Suppressor macrophage treated with lipopolysaccharide for 1 hour (primary cell): ENCODE measurements around the gene SREK1IP1.
A peak's percentile ranks its signal among the peaks of the same experiment; 100 is the strongest.
"Not testable (repeated sequence)": the region's sequence is repeated elsewhere in the genome, so short reads cannot be mapped to it uniquely, and the experiment has no call there.

Experiments
- DNase-seq, 3 donors: peaks; one replicate each; pipeline ENCODE4 v3.0.0-alpha.2; 2020 to 2022

The SREK1IP1 gene

DNA sequence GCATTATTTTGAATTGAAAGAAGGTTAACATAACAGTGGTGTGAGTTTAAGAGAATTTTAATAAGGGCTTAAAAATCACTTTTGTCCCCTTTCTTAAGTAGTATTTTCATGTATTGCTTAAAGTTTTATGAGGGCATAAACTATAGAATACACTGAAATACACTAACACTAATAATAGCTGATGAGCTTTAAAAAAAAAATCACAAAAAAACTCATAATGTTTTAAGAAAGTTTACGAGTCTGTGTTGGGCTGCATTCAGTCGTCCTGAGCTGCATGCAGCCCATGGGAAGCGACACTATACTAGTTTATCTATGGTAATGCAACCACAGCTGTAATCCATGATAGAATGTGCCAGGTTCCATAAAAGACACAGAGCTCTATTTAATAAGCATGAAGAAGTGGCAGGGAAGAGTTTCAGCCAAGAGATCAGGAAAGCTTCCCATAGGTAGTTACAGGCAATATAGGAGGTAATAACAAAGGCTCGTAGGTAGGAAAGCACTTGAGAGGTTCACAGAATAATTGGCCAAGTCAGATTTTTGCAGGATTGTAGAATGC is 4.5 kb downstream of the SREK1IP1 start:
- no peak for DNase-seq

DNA sequence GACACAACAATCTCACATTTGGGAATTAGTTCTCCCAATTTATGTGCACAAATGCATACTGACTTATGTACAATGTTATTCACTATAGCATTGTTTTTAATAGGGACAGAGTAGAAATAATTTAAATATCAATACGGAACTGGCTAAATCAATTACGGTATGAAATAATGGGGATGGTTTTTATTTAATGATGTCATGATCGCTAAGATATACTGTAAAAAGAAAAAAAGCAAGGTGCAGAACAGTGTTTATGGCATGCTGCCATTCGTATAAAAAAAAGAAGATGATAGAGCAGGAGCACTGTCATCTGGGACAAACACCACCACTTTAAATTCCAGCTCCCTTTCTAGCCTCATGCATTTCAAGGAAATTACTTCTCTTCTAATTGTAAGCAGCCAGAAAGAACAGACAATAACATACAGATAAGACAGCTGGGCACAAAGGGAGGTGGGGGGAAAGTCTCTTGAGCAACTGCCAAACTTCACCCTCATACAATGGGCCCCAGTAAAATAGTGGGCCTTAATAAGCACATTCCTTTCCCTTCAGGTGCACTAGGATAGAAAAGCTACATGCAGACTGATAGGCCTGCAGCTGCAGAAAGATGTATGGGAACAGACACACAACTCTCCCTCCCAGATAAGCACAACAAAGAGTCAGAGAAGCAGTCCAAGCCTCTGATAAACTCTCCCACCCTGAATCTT is 8.4 kb downstream of the SREK1IP1 start:
- DNase-seq: no peak

DNA sequence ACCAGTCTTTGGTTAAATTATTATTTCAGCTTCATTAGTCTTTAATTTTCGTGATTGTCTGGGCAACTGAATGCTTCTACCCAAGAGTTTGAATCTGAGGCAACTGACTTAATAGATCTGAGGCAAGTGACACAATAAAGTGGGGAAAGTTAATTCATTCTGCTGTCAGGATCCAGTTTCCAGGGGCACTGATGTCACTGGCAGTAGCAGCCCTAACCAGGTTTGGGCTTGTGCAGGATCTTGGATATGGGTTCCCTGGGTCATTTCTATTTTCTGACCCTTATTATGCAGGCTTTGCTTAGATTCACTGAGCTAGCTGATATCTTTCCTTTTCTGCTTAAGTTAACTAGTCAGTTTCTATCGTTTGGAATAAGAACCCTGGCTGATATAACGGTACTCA is 9.6 kb downstream of the SREK1IP1 start:
- no peak for DNase-seq

DNA sequence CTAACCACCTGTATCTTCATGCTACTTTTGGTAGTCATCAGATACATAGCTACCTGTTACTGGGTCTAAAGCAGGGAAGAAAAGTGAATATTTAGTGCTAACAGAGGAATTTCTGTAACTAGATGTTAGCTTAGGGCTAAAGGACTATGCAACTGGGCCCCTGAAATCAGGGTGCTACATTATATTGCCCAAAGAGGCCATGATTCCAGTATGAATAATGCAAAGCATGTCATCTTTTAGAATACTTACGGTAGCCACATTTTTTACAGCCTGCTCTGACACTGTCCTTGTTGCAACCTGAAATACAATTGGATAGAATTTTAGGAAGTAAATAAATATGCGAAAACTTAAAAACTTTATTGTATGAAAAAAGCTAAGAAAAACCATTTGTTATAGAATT is 14.4 kb downstream of the SREK1IP1 start:
- no peak for DNase-seq

DNA sequence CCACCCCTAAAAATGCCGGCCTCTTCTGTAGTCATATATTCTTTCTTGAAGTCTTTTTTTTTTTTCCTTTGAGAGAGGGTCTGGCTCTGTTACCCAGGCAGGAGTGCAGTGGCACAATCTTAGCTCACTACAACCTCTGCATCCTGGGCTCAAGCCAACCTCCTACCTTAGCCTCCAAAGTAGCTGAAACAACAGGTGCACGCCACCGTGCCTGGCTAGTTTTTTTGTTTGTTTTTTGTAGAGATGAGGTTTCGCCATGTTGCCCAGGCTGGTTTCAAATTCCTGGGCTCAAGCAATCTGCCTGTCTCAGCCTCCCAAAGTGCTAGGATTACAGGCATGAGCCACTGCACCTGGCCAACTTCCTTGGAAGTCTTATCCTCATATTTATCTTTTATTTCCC is 19.1 kb downstream of the SREK1IP1 start:
- no peak for DNase-seq

DNA sequence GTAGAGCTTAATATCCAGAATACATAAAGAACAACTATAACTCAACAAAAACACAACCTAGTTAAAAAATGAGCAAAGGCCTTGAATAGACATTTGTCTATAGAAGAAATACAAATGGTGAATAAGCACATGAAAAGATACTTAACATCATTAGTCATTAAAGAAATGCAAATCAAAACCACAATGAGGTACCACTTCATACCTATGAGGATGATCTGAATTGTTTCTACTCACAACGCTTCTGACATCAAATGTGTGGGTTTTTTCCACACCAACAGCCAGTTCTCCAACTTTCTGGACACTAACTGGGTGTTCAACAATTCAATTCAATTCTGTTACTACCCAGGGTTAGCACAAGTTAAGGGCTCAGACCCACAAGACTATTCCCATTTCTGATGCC is 22.0 kb downstream of the SREK1IP1 start:
- DNase-seq: no peak

DNA sequence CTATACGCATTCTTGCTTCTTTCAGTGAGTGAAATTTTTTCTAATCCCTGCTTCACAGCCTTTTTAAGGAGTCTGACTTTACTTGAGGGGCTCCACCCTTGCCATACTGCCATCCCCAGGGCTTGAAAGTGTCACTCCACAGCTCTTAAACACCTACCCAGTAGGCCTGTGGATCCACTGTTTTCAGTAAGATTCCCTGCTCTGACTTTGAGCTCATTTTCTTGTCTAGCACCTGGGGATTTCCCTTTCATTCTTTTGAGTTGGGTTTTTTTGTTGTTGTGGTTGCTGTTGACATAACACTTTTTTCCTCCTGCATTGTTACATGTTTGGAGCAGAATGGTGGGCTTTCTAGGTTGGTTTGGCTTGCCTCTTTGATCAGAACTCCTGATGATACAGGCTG is 23.6 kb downstream of the SREK1IP1 start:
- DNase-seq: no peak

DNA sequence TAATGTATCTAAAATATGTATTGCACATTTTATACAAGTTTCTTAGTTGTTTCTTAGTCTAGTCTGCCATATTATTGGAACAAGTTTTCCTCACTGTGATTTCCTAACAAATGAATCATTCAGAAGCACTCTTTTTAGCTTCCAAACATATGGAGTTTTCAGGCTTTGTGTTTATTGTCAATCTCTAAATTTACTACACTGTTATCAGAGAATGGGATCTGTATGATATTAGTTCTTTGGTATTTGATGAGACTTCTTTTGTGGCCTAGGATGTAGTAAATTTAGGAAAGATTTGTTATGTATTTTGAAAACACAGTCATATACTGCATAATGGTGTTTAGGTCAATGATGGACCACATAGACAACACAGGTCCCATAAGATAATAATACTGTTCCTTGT is 25.7 kb downstream of the SREK1IP1 start:
- DNase-seq: no peak

DNA sequence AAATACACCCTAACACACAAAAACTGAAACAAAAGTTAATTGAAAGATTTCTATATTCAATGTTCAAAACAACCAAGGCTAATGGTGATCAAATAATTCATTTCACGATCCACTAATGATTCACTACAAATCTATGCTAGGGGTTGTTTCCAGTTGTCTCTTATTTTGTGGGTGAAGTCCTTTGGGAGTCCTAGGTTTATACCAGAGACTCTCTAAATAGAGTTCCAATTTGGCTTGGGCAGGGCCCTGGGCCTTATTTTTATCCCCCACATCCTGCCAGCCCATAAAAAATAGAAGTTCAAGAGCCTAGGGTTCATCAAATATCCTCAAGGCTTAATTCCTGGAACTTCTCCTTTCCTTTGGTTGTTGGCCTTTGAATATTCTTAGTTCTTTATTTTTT is 26.1 kb downstream of the SREK1IP1 start:
- DNase-seq: no peak

DNA sequence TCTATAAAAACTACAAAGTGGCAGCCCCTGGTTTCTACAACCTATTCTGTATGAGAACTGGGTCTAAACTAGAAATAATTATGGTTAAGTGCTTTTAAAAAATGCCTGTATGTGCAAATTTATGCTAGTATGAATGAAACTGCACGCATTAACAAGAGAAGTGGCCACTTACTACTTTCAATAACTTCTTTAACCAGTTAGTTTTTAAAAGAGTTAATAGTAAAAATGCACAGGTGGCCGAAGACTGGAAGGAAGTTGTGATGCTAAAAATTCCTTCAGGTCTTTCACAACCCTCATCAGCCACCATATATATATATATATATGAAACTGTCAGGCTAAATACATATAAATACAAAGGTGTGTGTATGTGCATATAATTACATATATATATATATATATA is 41.3 kb downstream of the SREK1IP1 start:
- DNase-seq: no peak

DNA sequence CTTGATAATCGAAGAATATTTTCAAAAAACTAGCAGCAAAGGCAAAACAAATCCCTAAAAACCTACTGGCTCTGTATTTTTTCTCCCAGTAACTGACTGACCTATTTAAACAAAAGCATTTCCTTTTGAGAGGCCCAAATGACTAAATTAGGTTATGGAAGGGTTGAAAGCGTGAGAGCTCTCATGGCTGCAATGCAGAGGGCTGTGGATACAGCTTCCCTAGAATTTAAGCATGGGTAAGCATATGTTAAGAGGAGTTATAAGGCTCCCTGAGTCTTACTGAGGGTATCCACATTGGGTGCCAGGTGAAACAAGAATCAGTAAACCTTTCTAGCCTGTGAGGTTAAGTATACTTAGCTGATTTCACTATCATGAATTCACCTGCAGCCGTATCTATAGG is 45.9 kb downstream of the SREK1IP1 start:
- no peak for DNase-seq

DNA sequence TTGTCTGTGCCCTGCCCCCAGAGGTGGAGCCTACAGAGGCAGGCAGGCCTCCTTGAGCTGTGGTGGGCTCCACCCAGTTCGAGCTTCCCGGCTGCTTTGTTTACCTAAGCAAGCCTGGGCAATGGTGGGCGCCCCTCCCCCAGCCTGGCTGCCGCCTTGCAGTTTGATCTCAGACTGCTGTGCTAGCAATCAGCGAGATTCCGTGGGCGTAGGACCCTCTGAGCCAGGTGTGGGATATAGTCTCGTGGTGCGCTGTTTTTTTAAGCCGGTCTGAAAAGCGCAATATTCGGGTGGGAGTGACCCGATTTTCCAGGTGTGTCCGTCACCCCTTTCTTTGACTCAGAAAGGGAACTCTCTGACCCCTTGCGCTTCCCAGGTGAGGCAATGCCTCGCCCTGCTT is 54.0 kb downstream of the SREK1IP1 start:
- not testable (repeated sequence) for DNase-seq

DNA sequence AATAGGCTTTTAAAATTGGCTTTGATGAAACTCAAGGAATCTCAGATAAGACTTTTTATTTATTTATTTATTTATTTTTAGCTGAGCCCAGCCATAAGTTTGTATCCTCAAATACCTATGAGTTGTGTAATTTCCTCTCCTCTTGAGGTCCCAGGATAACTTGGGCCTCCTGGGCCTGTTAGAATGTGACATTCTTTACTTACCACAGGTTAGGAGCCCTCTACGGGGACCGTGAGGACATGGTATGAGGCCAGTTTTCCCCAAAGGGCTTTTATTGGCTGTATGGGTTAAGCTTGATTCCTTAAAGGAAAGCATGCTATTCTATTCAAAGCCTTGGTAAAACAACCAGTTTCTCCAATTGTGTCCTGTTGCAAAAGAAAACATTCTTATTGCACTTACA is 61.3 kb downstream of the SREK1IP1 start:
- DNase-seq: no peak

DNA sequence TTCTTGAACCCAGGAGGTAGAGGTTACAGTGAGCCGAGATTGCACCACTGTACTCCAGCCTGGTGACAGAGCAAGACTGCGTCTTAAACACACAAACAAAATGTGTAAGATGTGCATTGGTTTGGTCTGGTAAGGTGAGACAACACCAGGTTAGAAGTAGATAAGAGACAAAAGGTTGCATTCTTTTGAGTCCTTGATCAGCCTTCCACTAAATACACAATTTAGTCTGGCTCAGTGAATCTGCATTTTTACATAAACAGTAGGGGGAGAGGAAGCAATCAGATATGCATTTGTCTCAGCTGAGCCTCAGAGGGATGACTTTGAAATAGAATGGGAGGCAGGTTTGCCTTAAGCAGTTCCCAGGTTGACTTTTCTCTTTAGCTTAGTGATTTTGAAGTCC is 62.4 kb downstream of the SREK1IP1 start:
- DNase-seq: not testable (repeated sequence)

DNA sequence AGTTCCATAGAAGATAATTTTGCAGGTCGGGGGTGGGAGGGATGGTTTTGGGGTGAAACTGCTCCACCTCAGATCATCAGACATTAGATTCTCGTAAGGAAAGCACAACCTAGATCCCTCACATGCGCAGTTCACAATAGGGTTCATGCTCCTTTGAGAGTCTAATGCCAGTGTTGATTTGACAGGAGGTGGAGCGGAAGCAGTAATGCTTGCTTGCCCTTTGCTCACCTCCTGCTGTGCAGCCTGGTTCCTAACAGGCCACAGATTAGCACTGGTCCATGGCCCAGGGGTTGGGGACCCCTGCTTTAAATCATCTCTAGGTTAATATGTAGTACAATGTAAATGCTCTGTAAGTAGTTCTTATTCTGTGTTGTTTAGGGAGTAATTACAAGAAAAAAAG is 67.7 kb downstream of the SREK1IP1 start:
- DNase-seq: no peak

DNA sequence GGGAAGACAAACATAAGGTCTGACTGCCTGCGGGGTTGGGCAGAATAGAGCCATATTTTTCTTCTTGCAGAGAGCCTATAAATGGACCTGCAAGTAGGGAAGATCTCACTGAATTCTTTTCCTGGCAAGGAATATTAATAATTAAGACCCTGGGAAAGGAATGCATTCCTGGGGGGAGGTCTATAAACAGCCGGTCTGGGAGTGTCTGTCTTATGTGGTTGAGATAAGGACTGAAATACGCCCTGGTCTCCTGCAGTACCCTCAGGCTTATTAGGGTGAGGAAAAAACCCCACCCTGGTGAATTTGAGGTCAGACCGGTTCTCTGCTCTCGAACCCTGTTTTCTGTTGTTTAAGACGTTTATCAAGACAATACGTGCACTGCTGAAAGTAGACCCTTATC is 72.1 kb downstream of the SREK1IP1 start:
- not testable (repeated sequence) for DNase-seq

DNA sequence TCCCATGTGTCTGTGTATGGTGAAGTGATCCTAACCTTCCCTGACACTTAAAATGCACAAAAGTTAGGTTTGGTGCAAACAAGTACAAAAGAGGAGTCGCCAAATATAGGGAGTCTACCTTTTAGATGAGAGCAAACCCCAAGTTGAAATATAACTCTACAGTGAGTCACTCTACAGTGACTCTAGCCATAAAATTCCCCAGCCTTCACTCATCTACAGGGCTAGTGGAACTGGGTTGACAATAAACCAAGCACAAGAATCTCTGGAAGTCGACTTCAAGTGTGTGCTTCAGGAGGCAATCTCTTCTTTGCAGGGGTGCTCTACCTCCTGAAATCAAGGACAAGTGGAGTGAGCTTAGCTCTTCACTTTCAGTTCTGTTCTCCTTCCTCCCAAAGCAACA is 74.9 kb downstream of the SREK1IP1 start:
- DNase-seq: no peak

DNA sequence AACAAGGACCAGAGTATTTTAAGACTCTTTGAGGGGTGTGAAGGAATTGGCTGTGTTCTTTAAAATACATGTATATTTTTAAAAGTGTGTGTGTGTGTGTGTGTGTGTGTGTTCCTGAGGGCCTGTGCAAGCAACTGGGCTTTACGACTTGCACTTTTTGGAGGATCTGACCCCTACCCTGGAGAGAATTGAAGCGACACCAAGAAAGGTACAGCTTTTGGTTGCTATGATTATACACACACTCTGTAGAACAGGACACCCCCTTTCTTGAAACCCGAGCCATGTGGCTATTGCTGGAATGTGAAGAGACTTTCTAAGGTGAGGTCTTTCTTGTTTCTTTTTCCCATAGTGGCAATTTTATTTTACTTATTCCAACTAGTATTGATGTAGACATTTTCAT is 77.2 kb downstream of the SREK1IP1 start:
- no peak for DNase-seq

DNA sequence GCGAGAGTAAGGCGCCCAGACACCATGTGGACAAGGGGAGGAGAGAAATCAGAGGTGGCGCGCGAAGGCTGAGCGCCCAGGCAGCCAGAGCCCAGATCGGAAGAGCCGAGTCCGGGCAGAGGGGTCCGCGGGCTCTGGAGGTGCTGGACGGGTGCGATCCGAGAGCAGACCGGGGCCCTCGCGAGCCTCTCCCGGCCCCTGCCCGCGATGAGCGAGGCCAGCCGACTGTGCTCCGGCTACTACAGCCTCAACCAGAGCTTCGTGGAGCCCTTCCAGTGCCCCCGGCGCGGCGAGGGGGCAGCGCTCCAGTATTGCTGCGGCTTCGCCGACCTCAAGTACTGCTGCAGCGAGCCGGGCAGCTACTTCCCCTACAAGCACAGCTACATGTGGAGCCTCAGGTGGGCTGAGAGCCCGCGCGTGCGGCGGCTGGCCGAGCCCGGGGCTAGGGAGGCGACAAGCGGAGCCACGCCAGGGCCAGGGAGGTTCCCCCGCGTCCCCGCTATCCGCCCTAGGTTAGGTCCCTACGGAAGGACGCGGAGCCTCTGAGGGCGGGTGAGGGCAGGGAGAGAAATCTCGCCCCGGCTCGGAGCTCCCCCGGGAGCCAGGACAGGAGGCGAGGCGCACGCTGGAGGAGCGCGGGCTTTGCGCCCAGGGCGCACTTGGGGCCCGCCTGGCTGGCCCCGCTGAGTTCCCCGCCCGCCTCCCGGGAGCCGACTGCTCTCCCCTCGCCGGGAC is 77.9 kb downstream of the SREK1IP1 start, which contains the start of gene SHISAL2B:
TSS of gene SHISAL2B (plus strand) at position 87 of the 735 bp plus-strand sequence. CDS start at position 208, 121 bp downstream.
- DNase-seq: peak in 1 of 3 donors; percentile 2

DNA sequence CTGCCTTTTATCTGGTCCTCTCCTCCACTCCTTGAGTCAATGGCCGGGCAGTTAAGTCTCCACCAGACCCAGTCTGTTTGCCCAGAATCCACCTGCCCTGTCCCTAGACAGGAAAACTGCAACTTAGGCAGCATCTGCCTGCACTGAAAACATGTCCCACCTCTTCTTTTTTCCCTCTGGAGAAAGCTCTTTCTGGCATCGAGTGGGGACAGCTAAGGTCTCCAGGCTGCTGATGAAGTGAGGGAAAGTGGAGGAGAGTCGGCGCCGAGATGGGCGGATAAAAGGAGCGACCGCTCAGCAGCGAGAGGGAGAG is 78.4 kb downstream of the SREK1IP1 start:
- DNase-seq: no peak

DNA sequence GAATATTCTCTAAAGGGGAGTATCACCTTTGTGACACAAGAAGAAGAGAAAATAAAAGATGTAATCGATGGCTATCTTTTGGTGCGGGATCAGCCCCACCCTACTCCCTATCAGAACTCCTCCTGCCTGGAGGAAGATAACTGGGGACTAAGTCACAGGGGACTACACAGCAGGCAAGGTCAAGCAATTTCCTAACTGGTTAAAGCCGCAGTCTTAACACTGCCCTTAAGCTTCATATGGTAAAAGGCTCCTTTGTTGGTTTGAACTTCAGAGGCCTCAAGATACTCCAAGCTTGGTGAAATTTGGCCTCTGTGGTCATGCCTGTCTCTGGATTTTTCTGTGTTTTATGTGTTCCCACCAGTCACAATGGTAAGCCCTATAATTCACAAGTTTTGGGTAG is 79.5 kb downstream of the SREK1IP1 start:
- no peak for DNase-seq

DNA sequence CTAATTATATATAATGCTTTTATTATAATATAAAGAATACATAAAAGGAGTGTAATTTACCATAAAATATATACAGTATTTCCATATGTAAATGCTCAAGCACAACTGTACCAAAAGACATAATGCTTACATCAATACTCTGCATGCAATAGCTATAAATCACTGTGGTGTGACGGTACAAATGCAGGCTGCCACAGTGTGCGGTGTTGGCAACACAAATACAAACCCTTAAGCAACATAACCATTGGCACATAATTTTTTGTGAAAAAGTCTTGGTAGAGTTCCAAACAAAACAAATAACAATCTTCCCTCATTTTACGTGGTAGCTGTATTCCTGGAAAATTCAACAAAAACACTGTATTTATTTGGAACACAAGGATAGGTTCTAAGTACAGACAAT is 80.1 kb downstream of the SREK1IP1 start:
- DNase-seq: no peak

DNA sequence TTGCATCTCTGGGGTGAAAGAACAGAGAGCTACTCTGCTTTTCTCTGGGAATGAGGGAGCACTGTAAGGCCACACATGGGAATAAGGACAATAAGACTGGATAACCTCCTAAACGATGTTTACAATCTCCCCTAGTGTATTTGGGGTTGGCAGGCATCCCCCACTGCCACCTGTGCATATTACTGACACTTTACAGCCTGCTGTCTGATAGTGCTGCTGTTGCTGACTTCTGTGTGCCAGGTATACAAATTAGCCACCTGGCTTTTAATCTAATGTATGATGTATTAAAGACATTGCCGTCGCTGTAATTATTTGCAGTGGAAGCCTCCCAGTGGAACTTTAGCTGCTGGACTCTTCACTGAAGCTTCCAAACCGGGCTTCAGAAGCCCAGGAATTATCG is 82.6 kb downstream of the SREK1IP1 start:
- DNase-seq: no peak

DNA sequence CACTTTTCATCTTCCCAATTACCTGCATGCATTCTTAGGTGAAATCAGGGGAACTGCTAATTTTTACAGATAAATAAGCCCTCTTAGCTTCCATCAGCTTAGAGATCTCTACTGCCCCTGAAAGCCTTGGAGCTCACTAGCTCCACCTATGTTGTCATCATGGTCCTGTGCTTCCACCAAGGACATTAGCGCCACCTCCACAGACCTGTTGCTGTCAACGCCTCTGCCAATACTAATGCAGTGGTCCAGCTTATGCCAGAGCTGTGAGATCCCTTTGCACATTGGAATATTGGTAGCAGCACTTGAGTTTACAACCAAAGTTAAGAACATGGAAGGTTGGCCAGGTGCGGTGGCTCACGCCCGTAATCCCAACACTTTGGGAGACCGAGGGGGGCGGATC is 85.9 kb downstream of the SREK1IP1 start:
- no peak for DNase-seq

DNA sequence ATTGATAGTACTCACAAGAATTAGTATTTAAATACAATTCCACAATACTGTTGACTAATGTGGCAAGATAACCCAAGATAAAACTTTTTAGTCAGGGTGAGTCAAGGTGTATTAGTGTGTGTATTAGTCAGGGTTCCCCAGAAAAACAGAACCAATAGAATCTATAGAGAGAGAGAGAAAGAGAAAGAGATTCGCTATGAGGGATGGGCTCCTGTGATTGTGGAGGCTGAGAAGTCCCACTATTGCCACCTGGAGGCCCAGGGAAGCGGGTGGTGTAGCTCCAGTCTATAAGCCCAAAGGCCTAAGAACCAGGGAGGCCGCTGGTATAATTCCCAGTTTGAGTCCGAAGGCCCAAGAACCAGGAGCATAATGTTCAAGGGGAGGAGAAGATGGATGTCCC is 88.2 kb downstream of the SREK1IP1 start:
- no peak for DNase-seq
